Neutrophil (primary cell): Measurements from ENCODE around the gene SLC9A7.

Experiments used
- H3K27ac ChIP-seq: fragments of 200-600 bp; sonication (generic); 2 replicates; pipeline ENCODE4 v1.5.1; 2016; ENCODE audit warnings: mild to moderate bottlenecking, moderate library complexity
- H3K27me3 ChIP-seq: fragments of 200-600 bp; sonication (generic); 2 replicates; pipeline ENCODE4 v1.6.0; 2016; ENCODE audit warnings: mild to moderate bottlenecking
- H3K36me3 ChIP-seq: fragments of 200-600 bp; sonication (generic); 2 replicates; pipeline ENCODE4 v1.5.1; 2017
- H3K4me1 ChIP-seq, 2 experiments: fragments of 200-600 bp in 1 of 2; sonication (generic) in 1 of 2; 1 replicate in 1 of 2; 2 replicates in 1 of 2; pipeline versions ENCODE4 v1.5.1 to v1.6.1; 2013 to 2016; ENCODE audit warnings: low read depth in 1 of 2, low read length in 1 of 2, mild to moderate bottlenecking in 1 of 2, moderate library complexity in 1 of 2; ENCODE audit not compliant: control insufficient read depth in 1 of 2, insufficient read depth in 1 of 2
- H3K4me3 ChIP-seq, 2 experiments: fragments of 200-600 bp in 1 of 2; sonication (generic) in 1 of 2; 1 replicate in 1 of 2; 2 replicates in 1 of 2; pipeline ENCODE4 v1.5.1; 2013 to 2016; ENCODE audit warnings: low read depth in 1 of 2, low read length in 1 of 2, mild to moderate bottlenecking in 1 of 2, moderate library complexity in 1 of 2
- H3K9me3 ChIP-seq: fragments of 200-600 bp; sonication (generic); 2 replicates; pipeline ENCODE4 v1.5.1; 2016
- TF ChIP-seq, protein P1 (sequence below): fragments of 200-600 bp; sonication (generic); IDR thresholded peaks from 2 replicates; pipeline ENCODE4 v1.5.1; 2016; ENCODE audit warnings: antibody characterized with exemption

SLC9A7 gene

DNA sequence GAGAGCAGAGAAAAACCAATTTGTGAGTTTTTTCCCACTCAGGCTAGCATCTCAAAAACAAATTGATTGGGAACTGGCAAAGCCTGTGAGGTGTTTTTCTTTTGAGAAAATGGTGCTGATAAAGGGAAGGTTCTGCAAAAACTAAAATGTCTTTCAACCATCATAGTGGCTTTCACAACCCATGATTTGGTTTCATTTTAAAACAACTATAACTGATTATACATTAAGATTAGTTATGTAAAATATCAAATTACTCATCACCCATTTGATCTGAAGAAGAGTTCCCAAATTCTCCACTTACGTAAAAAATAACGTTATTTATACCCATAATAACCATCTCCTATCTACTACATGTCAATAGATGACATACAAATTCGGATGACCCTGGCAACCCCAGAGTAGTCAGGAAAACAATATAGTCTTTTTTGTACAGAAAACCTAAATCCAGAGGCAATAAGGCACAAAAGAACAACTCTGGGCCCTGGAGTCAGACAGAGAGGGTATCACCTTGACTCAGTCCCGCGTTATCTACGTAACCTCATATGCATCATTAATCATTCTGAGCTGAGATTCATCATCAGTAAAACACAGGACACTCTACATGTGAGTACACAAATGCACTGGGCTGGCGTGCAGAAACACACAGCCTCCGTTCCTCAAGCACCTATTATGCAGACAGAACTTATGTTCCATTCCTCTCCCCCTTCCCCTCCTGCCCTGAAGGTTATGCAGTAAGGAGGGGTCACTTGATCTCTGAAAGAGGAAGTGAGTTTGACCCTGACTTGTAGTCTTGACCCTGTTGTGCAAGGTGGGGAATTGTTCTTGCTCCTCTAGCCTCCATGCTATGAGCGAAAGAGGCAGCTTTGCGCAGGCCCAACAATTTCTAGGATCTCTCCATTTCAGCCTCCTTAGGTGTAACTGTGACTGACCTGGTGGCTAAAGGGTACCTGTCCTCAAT is 82.2 kb downstream of the SLC9A7 start:
- Histone ChIP-seq H3K27ac (no peak overlapping the region), H3K4me3 (no peak overlapping the region), H3K4me1 (no peaks in the 10 kb centered on the region), H3K27me3 (no peaks in the 10 kb centered on the region), H3K36me3 (no peaks in the 10 kb centered on the region), H3K9me3 (no peaks in the 10 kb centered on the region)
- TF ChIP-seq, protein P1, sequence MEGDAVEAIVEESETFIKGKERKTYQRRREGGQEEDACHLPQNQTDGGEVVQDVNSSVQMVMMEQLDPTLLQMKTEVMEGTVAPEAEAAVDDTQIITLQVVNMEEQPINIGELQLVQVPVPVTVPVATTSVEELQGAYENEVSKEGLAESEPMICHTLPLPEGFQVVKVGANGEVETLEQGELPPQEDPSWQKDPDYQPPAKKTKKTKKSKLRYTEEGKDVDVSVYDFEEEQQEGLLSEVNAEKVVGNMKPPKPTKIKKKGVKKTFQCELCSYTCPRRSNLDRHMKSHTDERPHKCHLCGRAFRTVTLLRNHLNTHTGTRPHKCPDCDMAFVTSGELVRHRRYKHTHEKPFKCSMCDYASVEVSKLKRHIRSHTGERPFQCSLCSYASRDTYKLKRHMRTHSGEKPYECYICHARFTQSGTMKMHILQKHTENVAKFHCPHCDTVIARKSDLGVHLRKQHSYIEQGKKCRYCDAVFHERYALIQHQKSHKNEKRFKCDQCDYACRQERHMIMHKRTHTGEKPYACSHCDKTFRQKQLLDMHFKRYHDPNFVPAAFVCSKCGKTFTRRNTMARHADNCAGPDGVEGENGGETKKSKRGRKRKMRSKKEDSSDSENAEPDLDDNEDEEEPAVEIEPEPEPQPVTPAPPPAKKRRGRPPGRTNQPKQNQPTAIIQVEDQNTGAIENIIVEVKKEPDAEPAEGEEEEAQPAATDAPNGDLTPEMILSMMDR = no peak

DNA sequence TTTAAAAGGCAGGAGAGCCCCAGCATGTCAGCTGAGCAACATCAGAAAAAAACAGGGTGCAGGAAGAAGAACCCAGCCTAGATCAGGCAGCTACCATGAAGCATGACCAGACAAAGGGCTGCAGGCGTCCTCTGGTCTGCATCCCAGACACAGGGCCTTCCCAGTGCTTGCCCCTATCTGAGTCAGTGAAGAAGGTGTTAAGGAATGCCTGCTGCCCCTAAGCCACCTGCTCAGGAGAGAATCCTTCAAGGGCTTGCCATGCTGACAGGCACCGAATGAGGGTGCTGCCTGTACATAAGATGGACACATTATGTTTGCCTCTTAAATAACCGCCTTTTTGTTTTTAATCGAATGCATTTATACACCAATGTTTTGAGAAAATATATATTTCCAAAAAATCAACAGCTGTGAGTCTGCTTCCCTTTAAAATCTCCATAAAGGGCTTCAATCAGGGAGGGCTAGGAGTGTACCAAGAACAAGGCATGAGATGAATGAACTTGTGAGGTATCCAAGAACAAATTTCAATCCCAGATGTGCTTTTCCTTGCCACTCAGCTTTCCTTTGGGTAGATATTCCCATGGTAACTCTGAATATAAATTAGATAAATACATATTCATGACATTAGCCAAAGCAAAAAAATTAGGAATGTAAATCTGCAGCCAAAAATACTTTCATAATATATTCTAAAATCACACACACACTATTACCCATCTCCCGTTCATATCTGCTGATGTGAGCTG is 85.1 kb downstream of the SLC9A7 start:
- H3K27ac ChIP-seq = no peak overlapping the region
- no peaks in the 10 kb centered on the region for H3K9me3 ChIP-seq
- H3K4me3 ChIP-seq = no peak overlapping the region
- TF ChIP-seq, protein P1 = no peak
- no peaks in the 10 kb centered on the region for H3K27me3 ChIP-seq
- no peaks in the 10 kb centered on the region for H3K36me3 ChIP-seq
- H3K4me1 ChIP-seq = no peaks in the 10 kb centered on the region

DNA sequence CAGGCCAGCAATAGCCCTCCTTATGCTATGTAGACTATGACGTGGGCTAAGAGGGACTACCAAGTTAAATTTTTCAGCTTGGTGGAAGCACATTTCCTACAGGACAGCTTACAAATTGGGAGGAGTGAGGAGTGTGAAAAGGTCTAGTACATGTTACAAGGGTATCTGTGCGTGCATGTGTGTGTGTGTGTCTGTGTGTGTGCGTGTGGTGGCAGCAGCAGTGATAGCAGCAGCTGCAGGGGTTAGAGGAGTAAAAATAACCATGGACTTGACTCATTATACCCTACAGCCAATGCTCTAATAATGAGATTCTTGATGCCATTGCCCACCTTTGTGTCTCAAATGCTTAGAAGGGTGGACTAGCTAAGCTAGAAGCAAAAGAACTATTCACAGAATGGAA is 88.6 kb downstream of the SLC9A7 start:
- Histone ChIP-seq H3K9me3 (no peaks in the 10 kb centered on the region), H3K36me3 (no peaks in the 10 kb centered on the region), H3K27ac (no peak overlapping the region), H3K4me3 (no peak overlapping the region), H3K27me3 (no peaks in the 10 kb centered on the region), H3K4me1 (peaks cover 0 to 5% of the 10 kb centered on the region in 2 experiments)
- TF ChIP-seq, protein P1 = no peak

DNA sequence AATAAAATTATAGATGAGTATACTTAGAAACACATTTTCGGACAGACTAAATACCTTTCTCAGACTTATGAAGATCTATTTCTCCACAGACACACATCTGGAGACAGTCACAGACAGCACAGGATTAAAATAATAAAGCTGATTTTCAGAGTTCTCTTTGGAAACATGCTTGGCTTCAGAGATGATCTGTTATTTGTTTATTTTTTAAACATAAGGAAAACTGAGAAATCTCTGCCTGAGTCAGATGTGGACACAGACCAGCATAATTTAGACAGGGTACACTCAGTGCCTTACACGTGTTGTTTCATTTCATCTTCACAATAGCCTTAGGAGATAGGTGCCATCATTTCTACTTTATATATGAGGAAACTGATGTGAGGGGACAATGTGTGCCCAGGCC is 92.1 kb downstream of the SLC9A7 start:
- TF ChIP-seq, protein P1 = no peak
- no peaks in the 10 kb centered on the region for H3K9me3 ChIP-seq

DNA sequence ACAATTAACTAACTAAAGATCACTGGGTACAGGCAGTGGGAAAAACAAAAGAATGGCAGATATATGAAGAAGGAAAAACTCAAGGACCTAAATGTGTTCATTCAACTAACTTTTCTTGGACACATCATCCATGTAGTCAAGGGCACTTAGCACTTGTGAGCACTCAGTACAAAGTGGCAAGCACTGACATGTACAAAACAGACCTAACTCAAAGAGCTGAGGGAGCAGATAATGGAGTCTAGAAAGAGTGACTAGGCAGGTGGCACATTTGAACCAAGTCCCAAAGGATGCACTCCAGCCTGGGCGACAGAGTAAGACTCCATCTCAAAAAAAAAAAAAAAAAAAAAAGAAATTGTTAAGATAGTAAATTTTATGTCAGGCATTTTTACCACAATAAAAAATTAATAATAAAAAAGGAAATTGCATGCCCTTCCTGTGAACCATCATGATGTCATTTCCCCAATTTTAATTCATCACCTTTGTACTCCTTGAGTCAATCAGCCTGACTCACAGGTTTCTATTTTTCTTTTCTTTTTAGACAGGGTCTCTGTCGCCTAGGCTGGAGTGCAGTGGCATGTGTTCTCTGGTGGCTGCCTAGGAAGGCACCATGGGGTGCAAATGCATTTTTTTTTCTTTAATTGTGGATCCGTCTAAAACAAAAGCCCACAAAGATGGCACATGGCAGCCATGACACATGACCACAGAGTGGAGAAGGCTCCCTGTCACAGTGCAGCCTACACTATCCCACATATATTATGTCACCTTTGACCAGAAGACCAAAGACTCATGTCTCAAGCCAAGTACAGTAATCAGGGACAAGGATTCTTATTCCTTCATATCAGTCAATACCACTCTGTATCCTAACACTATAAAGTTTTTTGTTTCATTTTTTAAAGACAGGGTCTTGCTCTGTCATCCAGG is 93.4 kb downstream of the SLC9A7 start:
- Histone ChIP-seq H3K27me3 (no peaks in the 10 kb centered on the region), H3K36me3 (no peaks in the 10 kb centered on the region), H3K27ac (no peak overlapping the region), H3K4me3 (no peak overlapping the region), H3K4me1 (peaks cover 0 to 8% of the 10 kb centered on the region in 2 experiments), H3K9me3 (no peaks in the 10 kb centered on the region)
- TF ChIP-seq, protein P1 = no peak

More for the DNA sequence above, 92.1 kb downstream of the SLC9A7 start:
- Histone ChIP-seq H3K27me3 (no peaks in the 10 kb centered on the region), H3K4me1 (peaks cover 0 to 8% of the 10 kb centered on the region in 2 experiments), H3K4me3 (no peak overlapping the region), H3K36me3 (no peaks in the 10 kb centered on the region), H3K27ac (no peak overlapping the region)
